Activated CD4-positive, alpha-beta T cell treated with anti-CD3 and anti-CD28 coated beads for 4 hours (primary cell): ENCODE results near the gene BAG1.

Source experiments
- DNase-seq, 2 donors: peaks; one replicate each; pipeline ENCODE4 v3.0.0-alpha.2; 2020

Gene BAG1

DNA sequence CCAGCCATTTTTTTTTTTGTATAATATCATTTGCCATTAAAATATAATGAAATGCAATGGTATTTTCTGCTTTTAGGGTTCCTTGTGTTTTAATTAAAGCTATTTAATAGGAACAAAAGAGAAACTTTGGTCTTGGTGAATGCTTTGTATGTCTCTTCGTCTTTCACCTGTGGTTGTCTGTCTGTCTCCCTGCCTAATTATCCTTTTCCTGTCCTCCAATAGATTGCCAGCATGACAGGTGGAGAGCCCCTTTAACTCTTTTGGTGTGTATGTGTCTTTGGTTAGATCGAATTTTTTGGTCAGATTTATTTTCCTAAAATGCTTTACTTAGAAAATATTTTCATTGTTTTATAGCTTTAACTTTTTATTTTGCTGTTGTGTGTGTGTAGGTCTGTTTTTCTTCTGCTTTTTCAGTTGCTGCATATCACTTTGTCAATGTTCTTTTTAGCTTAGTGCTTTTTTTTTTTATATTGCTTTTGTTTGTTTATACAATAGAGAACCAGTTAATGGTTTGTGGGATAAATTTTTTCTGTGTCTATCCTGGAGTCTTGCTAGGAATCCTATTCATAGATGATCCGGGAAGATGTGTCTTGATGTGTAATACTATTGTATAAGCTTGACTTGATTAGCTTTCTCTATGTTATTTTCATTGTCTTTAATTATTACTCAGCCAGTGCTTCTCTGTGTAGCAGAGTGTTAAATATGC is 8.9 kb upstream of the BAG1 start:
- DNase-seq: no peak

DNA sequence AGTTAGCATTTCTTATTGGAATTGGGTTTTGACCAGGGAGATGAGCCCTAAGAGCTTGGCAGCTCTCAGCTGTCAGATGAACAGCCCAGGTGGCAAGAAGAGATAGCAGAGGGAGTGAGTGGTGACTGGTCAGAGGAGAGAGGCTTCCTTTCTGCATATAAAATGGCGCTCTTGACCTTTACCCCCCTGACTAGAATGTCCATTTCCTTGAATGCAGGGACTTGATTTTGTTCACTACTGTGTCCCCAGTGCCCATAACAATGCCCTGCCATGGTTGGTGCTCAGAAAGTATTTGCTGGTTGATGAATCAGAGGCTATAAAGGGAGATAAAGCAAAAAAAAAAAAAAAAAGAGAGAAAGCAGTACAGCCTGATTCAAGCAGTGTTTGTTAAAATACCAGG is 7.6 kb upstream of the BAG1 start:
- no peak for DNase-seq

- no peak for DNase-seq
These were observed 5.6 kb upstream of the BAG1 start for GRCh38 chr9:33270146-33270545.

- DNase-seq: no peak
These were observed 2.8 kb upstream of the BAG1 start for GRCh38 chr9:33267151-33267767.

DNA sequence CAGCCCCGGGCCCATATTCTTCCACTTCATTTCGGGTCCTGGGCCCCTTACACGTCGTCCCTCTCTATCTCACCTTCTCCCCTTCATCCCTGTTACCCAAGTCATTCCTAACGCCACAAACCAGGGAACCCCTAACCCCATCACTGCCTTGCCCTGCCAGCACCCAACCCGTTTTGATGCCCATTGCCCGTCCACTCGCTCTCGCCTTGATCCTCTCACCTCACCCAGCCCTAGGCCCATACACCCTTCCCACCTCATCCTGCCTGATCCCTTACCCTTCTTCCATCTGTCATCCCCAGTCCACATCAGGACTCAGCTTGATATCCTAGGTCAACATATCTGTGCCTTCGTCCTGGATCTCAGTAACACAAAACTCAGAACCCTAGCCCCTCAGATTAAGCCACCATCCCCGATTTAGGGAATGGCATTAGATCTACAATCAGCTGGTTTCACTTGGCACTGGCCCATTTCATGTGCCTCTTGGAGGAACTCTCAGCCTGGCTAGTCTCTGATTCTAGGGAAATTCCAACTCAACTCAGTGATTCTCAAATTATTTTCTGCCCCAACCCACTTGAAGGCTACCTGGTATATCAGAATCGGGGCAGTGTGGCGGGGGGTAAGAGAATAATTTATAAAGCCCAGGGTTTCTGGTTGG is 830 bp upstream of the BAG1 start:
- DNase-seq: no peak

- peak; percentile 26 to 41 for DNase-seq
These were observed 470 bp downstream of the BAG1 start for GRCh38 chr9:33264003-33264472.

- DNase-seq: peak in 1 of 2 donors; percentile 15
These were observed 1.1 kb downstream of the BAG1 start for GRCh38 chr9:33263131-33264002.

GRCh38 chr9:33260372-33260771 is 4.1 kb downstream of the BAG1 start:
- no peak for DNase-seq

- no peak for DNase-seq
These were observed 7.2 kb downstream of the BAG1 start for GRCh38 chr9:33257276-33257675.

GRCh38 chr9:33256236-33256635 is 8.3 kb downstream of the BAG1 start:
- no peak for DNase-seq

DNA sequence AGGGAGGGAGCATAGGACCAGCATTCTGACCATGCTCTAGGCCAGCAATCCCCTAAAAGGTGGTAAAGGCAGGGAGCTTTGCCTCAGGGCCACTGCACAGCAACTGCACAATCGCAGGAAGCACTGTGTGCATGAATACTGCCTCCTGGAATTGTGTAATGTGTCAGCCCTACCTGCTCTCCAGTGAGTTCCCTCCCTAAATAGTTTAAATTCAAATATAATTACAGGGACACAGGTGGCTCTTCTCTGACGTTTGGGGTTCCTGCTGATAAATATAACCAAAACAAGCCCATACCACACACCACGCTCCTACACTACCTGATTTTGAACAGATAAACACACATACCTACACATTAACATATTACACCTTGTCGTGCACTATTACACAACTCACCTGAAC is 9.0 kb downstream of the BAG1 start:
- DNase-seq: no peak

DNA sequence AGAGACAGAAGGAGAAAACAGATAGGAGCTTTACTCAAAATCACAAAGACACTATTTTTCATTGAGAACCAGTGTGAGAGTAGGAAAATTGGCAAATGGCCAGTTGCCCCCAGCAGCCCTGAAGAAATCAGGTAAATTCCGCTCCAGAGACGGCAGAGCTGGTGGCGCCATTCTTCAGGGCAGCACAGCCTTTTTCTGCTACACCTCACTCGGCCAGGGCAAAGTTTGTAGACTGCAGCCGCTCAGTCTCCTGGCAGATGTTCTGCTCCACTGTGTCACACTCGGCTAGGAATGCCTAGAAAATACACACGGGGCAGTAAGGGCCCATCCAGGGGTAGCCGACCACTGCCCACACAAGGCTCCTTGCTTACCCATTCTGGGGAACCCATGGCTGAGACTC is 9.5 kb downstream of the BAG1 start:
- no peak for DNase-seq

DNA sequence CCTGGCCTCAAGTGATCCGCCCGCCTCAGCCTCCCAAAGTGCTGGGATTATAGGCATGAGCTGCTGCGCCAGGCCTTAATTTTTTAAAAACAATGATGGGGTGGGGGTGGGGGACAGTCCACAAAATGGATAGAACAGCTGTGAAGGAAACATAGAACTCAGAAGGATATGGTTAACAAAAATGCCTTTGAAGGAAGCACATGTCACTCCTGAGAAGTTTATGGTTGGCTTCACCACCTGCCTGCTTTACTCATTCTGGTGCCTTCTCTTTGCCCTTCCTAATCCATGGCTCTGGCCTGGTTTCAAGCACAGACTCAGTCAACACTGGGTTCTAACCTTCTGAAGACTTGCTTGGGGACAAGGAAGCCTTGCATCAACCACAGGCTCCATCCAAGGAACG is 10.3 kb downstream of the BAG1 start:
- no peak for DNase-seq

DNA sequence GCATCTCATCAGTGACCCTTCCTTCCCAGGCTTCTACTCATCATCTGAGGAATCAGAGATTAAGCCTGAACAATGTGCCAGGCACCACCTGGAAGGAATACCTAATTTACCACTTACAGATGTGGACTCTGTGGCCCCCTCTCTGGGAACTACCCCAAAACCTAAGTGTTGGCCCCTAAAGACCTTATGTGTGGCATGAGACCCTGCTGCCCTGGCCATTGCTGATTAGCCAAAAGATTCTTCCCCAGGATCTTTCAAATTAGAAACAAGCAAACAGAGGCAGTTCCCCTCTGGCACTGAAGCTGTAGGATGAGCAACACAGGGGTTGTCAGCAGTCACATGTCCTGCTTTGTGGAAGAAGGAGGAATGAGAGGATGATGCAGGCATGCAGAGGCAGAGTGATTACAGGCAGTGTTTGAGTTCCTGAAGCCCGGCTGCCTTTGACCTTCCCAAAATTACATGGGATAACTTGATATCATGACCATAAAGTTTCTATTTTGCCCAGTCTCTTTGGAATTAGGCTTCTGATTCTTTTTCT is 14.0 kb downstream of the BAG1 start:
- DNase-seq: no peak

DNA sequence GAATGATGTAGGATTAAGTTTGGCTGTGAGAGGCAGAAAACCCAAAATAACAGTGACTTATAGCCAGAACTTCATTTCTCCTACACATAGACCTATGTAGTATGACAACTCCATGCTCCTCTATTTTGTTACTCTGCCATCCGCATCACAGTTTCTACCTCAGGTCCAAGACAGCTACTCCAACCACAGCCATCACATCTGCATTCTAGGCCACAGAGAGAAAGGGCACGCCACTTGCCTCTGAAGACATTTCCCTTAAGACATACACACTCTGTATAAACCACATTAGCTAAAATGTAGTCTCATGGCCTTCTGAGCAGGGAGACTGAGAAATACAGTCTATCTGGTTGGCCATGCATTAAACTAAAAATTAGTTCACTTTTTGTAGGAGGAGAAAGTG is 14.5 kb downstream of the BAG1 start:
- DNase-seq: no peak

DNA sequence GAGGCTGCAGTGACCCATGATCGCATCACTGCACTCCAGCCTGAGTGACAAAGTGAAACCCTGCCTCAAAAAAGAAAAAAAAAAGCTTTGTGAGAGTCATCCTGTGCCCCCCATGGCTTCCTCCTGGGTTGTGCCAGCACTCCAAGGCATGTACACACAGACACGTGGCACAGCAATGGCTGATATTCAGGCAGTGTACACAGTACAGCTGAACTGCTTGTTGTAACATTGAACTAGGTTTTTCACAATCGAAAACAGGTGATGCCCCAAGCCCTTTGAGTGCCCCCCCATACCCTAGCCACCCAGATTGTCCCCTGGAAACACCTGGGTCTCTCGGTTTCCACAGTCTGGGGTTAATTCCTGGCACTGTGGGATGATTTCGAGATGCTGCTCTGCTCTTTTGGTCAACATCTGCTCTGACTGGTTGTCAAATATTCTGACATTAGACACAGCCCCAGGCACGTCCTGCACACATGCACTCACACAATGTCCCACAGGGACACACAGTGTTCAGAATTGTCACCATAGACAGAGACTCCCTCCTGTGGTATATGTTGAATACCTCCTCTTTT is 15.3 kb downstream of the BAG1 start:
- no peak for DNase-seq

GRCh38 chr9:33248606-33249005 is 15.9 kb downstream of the BAG1 start:
- no peak for DNase-seq

GRCh38 chr9:33246269-33246860 is 18.1 kb downstream of the BAG1 start:
- no peak for DNase-seq

- DNase-seq: no peak
These were observed 19.2 kb downstream of the BAG1 start for GRCh38 chr9:33245341-33245740.

- DNase-seq: no peak
These were observed 20.2 kb downstream of the BAG1 start for GRCh38 chr9:33244137-33244784.

DNA sequence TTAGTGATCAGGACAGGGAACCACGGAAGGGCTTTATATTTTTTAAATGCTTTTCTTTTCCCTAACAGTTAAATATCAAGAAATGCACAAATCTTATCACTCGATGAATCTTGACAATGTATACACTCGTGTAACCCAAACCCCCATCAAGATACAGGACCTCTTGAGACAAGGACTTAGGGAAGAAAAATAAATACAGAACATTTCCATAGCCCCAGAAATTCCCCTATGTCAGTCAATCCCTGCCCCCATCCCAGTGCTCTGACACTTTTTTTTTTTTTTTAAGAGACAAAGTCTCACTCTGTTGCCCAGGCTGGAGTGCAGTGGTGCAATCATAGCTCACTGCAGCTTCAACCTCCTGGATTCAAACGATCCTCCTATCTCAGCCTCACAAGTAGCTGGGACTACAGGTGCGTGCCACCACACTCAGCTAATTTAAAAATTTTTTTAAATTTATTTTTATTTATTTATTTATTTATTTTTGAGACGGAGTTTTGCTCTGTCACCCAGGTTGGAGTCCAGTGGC is 21.8 kb downstream of the BAG1 start:
- no peak for DNase-seq
